Activated CD8-positive, alpha-beta T cell treated with anti-CD3 and anti-CD28 coated beads, Interleukin-2, amount 10 ng/mL, durations not matched to agents 7 days and 5 days (primary cell): ENCODE results near the gene GNRHR. TPM values are rescaled to one million over a fixed set of nuclear protein-coding genes. Genes with fewer than 3 reads are reported as not detected.
A peak's percentile ranks its signal among the peaks of the same experiment; 100 is the strongest.
"Not testable (repeated sequence)": the region's sequence is repeated elsewhere in the genome, so short reads cannot be mapped to it uniquely, and the experiment has no call there.

Source experiments
- ATAC-seq: fragments of 150-1000 bp; cut with Tn5 transposase; one replicate; pipeline ENCODE4 v1.10.0; 2021; ENCODE audit warnings: moderate library complexity
- CTCF ChIA-PET: fragments of 350-600 bp; sonication (Branson Sonifier 250); formaldehyde crosslinking; loops from one replicate; lab custom pipeline; 2021; ENCODE audit warnings: antibody characterized with exemption; lab: Charles Lee
- POLR2A ChIA-PET: fragments of 350-600 bp; sonication (Branson Sonifier 250); formaldehyde crosslinking; loops from one replicate; lab custom pipeline; 2021; ENCODE audit warnings: antibody characterized with exemption; lab: Charles Lee
- DNase-seq: peaks from one replicate; pipeline ENCODE4 v3.0.0-alpha.2; 2020
- H3K27ac Mint-ChIP-seq: one replicate; pipeline ENCODE4 v1.8.0; 2021; ENCODE audit warnings: mild to moderate bottlenecking, mixed read lengths
- H3K27me3 Mint-ChIP-seq: one replicate; pipeline ENCODE4 v1.8.0; 2021; ENCODE audit warnings: low read depth, mixed read lengths
- H3K36me3 Mint-ChIP-seq: one replicate; pipeline ENCODE4 v1.8.0; 2021; ENCODE audit warnings: low read depth, mixed read lengths
- H3K4me1 Mint-ChIP-seq: one replicate; pipeline ENCODE4 v1.8.0; 2021; ENCODE audit warnings: low read depth, mixed read lengths
- H3K4me3 Mint-ChIP-seq: one replicate; pipeline ENCODE4 v1.8.0; 2021; ENCODE audit warnings: mild to moderate bottlenecking, mixed read lengths
- H3K9me3 Mint-ChIP-seq: one replicate; pipeline ENCODE4 v1.8.0; 2022; ENCODE audit warnings: mixed read lengths; ENCODE audit not compliant: insufficient read depth
- total RNA-seq, 2 experiments: library from RNA; stranded (reverse); gene quantifications; one replicate each; pipeline ENCODE4 v1.2.3, GENCODE V29; 2021

The GNRHR gene
- total RNA-seq = not detected

GRCh38 chr4:67754288-67754687 is at the start of gene GNRHR:
TSS of gene GNRHR (minus strand) at chr4:67754388. CDS start at chr4:67754335, 53 bp downstream.
- ChIA-PET CTCF (no interaction called here), POLR2A (no interaction called here)
- H3K4me3 Mint-ChIP-seq = no peak within 1 kb of the TSS
- H3K4me1 Mint-ChIP-seq = no peaks in the 10 kb centered on the region
- H3K36me3 Mint-ChIP-seq = no peaks in the 10 kb centered on the region
- no peaks in the 10 kb centered on the region for H3K9me3 Mint-ChIP-seq
- DNase-seq = no peak
- no peak within 1 kb of the TSS for H3K27ac Mint-ChIP-seq
- ATAC-seq = no peak
- no peaks in the 10 kb centered on the region for H3K27me3 Mint-ChIP-seq

GRCh38 chr4:67796810-67797209 is 42.6 kb upstream of the GNRHR start:
- ChIA-PET CTCF (no interaction called here), POLR2A (no interaction called here)
- ATAC-seq (no peak), DNase-seq (no peak)
- H3K4me3 Mint-ChIP-seq = no peak overlapping the region
- H3K9me3 Mint-ChIP-seq = no peaks in the 10 kb centered on the region
- H3K27ac Mint-ChIP-seq = no peak overlapping the region
- no peaks in the 10 kb centered on the region for H3K36me3 Mint-ChIP-seq
- peaks cover 2% of the 10 kb centered on the region for H3K27me3 Mint-ChIP-seq
- H3K4me1 Mint-ChIP-seq = no peaks in the 10 kb centered on the region

- no peaks in the 10 kb centered on the region for H3K4me1 Mint-ChIP-seq
- DNase-seq (no peak), ATAC-seq (no peak)
- no peaks in the 10 kb centered on the region for H3K27me3 Mint-ChIP-seq
- no peak overlapping the region for H3K4me3 Mint-ChIP-seq
- POLR2A ChIA-PET = no interaction called here
- CTCF ChIA-PET = no interaction called here
- H3K9me3 Mint-ChIP-seq = no peaks in the 10 kb centered on the region
- no peaks in the 10 kb centered on the region for H3K36me3 Mint-ChIP-seq
- H3K27ac Mint-ChIP-seq = no peak overlapping the region
These were observed 36.5 kb upstream of the GNRHR start for GRCh38 chr4:67790721-67791120.

GRCh38 chr4:67787311-67787710 is 33.1 kb upstream of the GNRHR start:
- H3K4me3 Mint-ChIP-seq = no peak overlapping the region
- ATAC-seq (no peak), DNase-seq (no peak)
- H3K27me3 Mint-ChIP-seq = no peaks in the 10 kb centered on the region
- H3K36me3 Mint-ChIP-seq = no peaks in the 10 kb centered on the region
- H3K9me3 Mint-ChIP-seq = no peaks in the 10 kb centered on the region
- no peak overlapping the region for H3K27ac Mint-ChIP-seq
- CTCF ChIA-PET = interaction anchor here (1.0 kb wide), 1 partner anchor 41 kb away, joined by 3 read pairs; no protein-coding TSS in a partner anchor
- no peaks in the 10 kb centered on the region for H3K4me1 Mint-ChIP-seq
- POLR2A ChIA-PET = no interaction called here

GRCh38 chr4:67785528-67785927 is 31.3 kb upstream of the GNRHR start:
- H3K9me3 Mint-ChIP-seq = no peaks in the 10 kb centered on the region
- DNase-seq (no peak), ATAC-seq (no peak)
- H3K4me3 Mint-ChIP-seq = no peak overlapping the region
- CTCF ChIA-PET = no interaction called here
- POLR2A ChIA-PET = no interaction called here
- H3K36me3 Mint-ChIP-seq = no peaks in the 10 kb centered on the region
- no peak overlapping the region for H3K27ac Mint-ChIP-seq
- no peaks in the 10 kb centered on the region for H3K4me1 Mint-ChIP-seq
- H3K27me3 Mint-ChIP-seq = no peaks in the 10 kb centered on the region

- H3K9me3 Mint-ChIP-seq = no peaks in the 10 kb centered on the region
- no peaks in the 10 kb centered on the region for H3K36me3 Mint-ChIP-seq
- H3K4me1 Mint-ChIP-seq = no peaks in the 10 kb centered on the region
- DNase-seq = no peak
- no peak for ATAC-seq
- no peak overlapping the region for H3K27ac Mint-ChIP-seq
- POLR2A ChIA-PET = no interaction called here
- CTCF ChIA-PET = no interaction called here
- no peak overlapping the region for H3K4me3 Mint-ChIP-seq
- no peaks in the 10 kb centered on the region for H3K27me3 Mint-ChIP-seq
These were observed 25.4 kb upstream of the GNRHR start for GRCh38 chr4:67779631-67780030.

GRCh38 chr4:67776746-67777145 is 22.6 kb upstream of the GNRHR start:
- H3K27ac Mint-ChIP-seq = no peak overlapping the region
- no peaks in the 10 kb centered on the region for H3K4me1 Mint-ChIP-seq
- no peaks in the 10 kb centered on the region for H3K27me3 Mint-ChIP-seq
- ATAC-seq (no peak), DNase-seq (no peak)
- H3K9me3 Mint-ChIP-seq = no peaks in the 10 kb centered on the region
- H3K4me3 Mint-ChIP-seq = no peak overlapping the region
- ChIA-PET POLR2A (no interaction called here), CTCF (interaction anchor here (0.9 kb wide), 1 partner anchor 30 kb away, joined by 3 read pairs; no protein-coding TSS in a partner anchor)
- no peaks in the 10 kb centered on the region for H3K36me3 Mint-ChIP-seq

GRCh38 chr4:67770422-67770821 is 16.2 kb upstream of the GNRHR start:
- H3K36me3 Mint-ChIP-seq = no peaks in the 10 kb centered on the region
- no peak overlapping the region for H3K4me3 Mint-ChIP-seq
- H3K4me1 Mint-ChIP-seq = no peaks in the 10 kb centered on the region
- no peak overlapping the region for H3K27ac Mint-ChIP-seq
- H3K27me3 Mint-ChIP-seq = no peaks in the 10 kb centered on the region
- ChIA-PET POLR2A (no interaction called here), CTCF (no interaction called here)
- ATAC-seq (no peak), DNase-seq (no peak)
- no peaks in the 10 kb centered on the region for H3K9me3 Mint-ChIP-seq

- no peaks in the 10 kb centered on the region for H3K36me3 Mint-ChIP-seq
- H3K27ac Mint-ChIP-seq = no peak overlapping the region
- ChIA-PET CTCF (no interaction called here), POLR2A (no interaction called here)
- H3K4me1 Mint-ChIP-seq = peaks cover 6% of the 10 kb centered on the region
- ATAC-seq = no peak
- DNase-seq = no peak
- H3K9me3 Mint-ChIP-seq = no peaks in the 10 kb centered on the region
- no peak overlapping the region for H3K4me3 Mint-ChIP-seq
- H3K27me3 Mint-ChIP-seq = no peaks in the 10 kb centered on the region
These were observed 11.7 kb upstream of the GNRHR start for GRCh38 chr4:67765928-67766327.

- POLR2A ChIA-PET = no interaction called here
- Mint-ChIP-seq H3K27me3 (no peaks in the 10 kb centered on the region), H3K9me3 (no peaks in the 10 kb centered on the region), H3K27ac (no peak overlapping the region), H3K4me3 (no peak overlapping the region), H3K36me3 (no peaks in the 10 kb centered on the region), H3K4me1 (peaks cover 6% of the 10 kb centered on the region)
- no peak for ATAC-seq
- CTCF ChIA-PET = no interaction called here
- DNase-seq = no peak
These were observed 11.2 kb upstream of the GNRHR start for GRCh38 chr4:67765401-67765800.

GRCh38 chr4:67764183-67764582 is 10.0 kb upstream of the GNRHR start:
- Mint-ChIP-seq H3K9me3 (no peaks in the 10 kb centered on the region), H3K4me3 (no peak overlapping the region), H3K36me3 (no peaks in the 10 kb centered on the region), H3K27ac (no peak overlapping the region), H3K27me3 (no peaks in the 10 kb centered on the region), H3K4me1 (peaks cover 6% of the 10 kb centered on the region)
- ChIA-PET POLR2A (no interaction called here), CTCF (no interaction called here)
- no peak for DNase-seq
- ATAC-seq = no peak

- Mint-ChIP-seq H3K36me3 (no peaks in the 10 kb centered on the region), H3K4me1 (peaks cover 6% of the 10 kb centered on the region), H3K4me3 (peak overlapping the region; percentile 16), H3K27ac (no peak overlapping the region), H3K9me3 (no peaks in the 10 kb centered on the region), H3K27me3 (no peaks in the 10 kb centered on the region)
- ChIA-PET CTCF (interaction anchor here (2.1 kb wide), 1 partner anchor 15 kb away, joined by 15 read pairs; no protein-coding TSS in a partner anchor), POLR2A (no interaction called here)
- ATAC-seq (peak; percentile 76), DNase-seq (peak; percentile 24)
These were observed 7.9 kb upstream of the GNRHR start for GRCh38 chr4:67762086-67762485.

- H3K4me3 Mint-ChIP-seq, H3K9me3 Mint-ChIP-seq, H3K27me3 Mint-ChIP-seq, DNase-seq, H3K36me3 Mint-ChIP-seq, POLR2A ChIA-PET, H3K27ac Mint-ChIP-seq, H3K4me1 Mint-ChIP-seq, ATAC-seq: not testable (repeated sequence)
- CTCF ChIA-PET = interaction anchor here (0.7 to 3.2 kb wide), 2 partner anchors 11 to 56 kb away, joined by 3 to 29 read pairs; no protein-coding TSS in a partner anchor
These were observed 2.8 kb upstream of the GNRHR start for GRCh38 chr4:67756991-67757390.
